ENCODE measurements around the gene CD247.

DNA sequence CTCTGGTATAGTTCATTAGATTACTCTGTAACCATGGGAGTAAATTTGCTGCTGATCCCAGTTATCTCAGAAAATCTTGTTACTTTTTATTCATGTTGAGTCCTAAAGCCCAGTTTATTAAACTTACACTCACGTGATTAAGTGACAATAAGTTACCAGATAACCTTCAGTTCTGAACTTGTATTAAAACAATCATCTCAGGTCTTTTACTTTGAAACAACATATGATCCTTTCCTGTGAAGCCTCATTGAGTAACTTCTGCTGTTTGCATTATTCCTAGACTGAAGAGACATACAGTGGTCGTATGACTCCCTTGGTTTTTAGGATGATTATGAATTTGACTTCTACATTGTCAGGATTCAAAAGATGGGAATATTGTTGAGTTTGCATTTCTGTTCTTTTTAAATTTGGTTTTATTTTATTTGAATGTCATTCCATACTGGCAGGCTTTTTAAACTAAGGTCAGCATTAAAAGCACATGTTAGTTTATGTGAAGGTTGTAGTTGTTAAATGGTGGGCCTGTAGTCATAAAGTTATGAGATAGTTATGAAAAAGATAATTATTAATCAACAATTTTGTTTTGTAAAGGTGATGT lies 117.9 kb downstream of the CD247 start:
- no peak for TF ChIP-seq POLR2A (IDR thresholded peaks at IDR 0.05)
- TF ChIP-seq, protein P1, sequence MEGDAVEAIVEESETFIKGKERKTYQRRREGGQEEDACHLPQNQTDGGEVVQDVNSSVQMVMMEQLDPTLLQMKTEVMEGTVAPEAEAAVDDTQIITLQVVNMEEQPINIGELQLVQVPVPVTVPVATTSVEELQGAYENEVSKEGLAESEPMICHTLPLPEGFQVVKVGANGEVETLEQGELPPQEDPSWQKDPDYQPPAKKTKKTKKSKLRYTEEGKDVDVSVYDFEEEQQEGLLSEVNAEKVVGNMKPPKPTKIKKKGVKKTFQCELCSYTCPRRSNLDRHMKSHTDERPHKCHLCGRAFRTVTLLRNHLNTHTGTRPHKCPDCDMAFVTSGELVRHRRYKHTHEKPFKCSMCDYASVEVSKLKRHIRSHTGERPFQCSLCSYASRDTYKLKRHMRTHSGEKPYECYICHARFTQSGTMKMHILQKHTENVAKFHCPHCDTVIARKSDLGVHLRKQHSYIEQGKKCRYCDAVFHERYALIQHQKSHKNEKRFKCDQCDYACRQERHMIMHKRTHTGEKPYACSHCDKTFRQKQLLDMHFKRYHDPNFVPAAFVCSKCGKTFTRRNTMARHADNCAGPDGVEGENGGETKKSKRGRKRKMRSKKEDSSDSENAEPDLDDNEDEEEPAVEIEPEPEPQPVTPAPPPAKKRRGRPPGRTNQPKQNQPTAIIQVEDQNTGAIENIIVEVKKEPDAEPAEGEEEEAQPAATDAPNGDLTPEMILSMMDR (IDR thresholded peaks at IDR 0.05 in 4 of 5, conservative IDR thresholded peaks at IDR 0.05 in 1 of 5): no peak
